CD4-positive, alpha-beta T cell (primary cell): Measurements from ENCODE around the gene OR10P1. TPM values are rescaled to one million over a fixed set of nuclear protein-coding genes. Genes with fewer than 3 reads are reported as not detected.
A peak's percentile ranks its signal among the peaks of the same experiment; 100 is the strongest.
"Not testable (repeated sequence)": the region's sequence is repeated elsewhere in the genome, so short reads cannot be mapped to it uniquely, and the experiment has no call there.

Source experiments
- ATAC-seq: fragments of 200-7000 bp; cut with Tn5 transposase; one replicate; pipeline ENCODE4 v1.10.0; 2022; ENCODE audit warnings: mild to moderate bottlenecking; ENCODE audit not compliant: poor library complexity
- CTCF ChIA-PET: fragments of 350-600 bp; sonication (Branson Sonifier 250); formaldehyde crosslinking; loops from one replicate; lab custom pipeline; 2021; ENCODE audit warnings: antibody characterized with exemption, inconsistent platforms; lab: Charles Lee
- POLR2A ChIA-PET: fragments of 350-600 bp; sonication (Branson Sonifier 250); formaldehyde crosslinking; loops from one replicate; lab custom pipeline; 2021; ENCODE audit warnings: antibody characterized with exemption, inconsistent platforms; lab: Charles Lee
- DNase-seq, 14 experiments: peaks; one replicate each; pipeline ENCODE4 v3.0.0-alpha.2; 2013 to 2020; ENCODE audit warnings: mixed read lengths in 2 of 14
- H3K27ac ChIP-seq, 2 donors: one replicate each; pipeline versions ENCODE4 v1.5.1 to v1.7.0; 2013; ENCODE audit warnings: low read length in 2 of 2, low read depth in 1 of 2, mild to moderate bottlenecking in 1 of 2
- H3K27me3 ChIP-seq, 2 experiments: 1 replicate in 1 of 2; 2 replicates in 1 of 2; pipeline versions ENCODE4 v1.6.1 to v1.7.0; 2013; ENCODE audit warnings: low read length in 2 of 2, control low read depth in 1 of 2, mild to moderate bottlenecking in 1 of 2, moderate library complexity in 1 of 2; ENCODE audit not compliant: insufficient read depth in 2 of 2, control insufficient read depth in 1 of 2
- H3K36me3 ChIP-seq: one replicate; pipeline ENCODE4 v1.6.1; 2013; ENCODE audit warnings: low read length, control low read depth; ENCODE audit not compliant: insufficient read depth
- H3K4me1 ChIP-seq: one replicate; pipeline ENCODE4 v1.6.1; 2013; ENCODE audit warnings: low read length, control low read depth; ENCODE audit not compliant: insufficient read depth
- H3K4me3 ChIP-seq: one replicate; pipeline ENCODE4 v1.5.1; 2013; ENCODE audit warnings: mild to moderate bottlenecking, low read length, moderate library complexity
- H3K9me3 ChIP-seq, 2 experiments: 1 replicate in 1 of 2; 2 replicates in 1 of 2; pipeline versions ENCODE4 v1.6.1 to v1.7.0; 2013; ENCODE audit warnings: low read length in 2 of 2, mild to moderate bottlenecking in 2 of 2, control low read depth in 1 of 2, moderate library complexity in 1 of 2; ENCODE audit not compliant: control insufficient read depth in 1 of 2, insufficient read depth in 1 of 2
- H3K27ac Mint-ChIP-seq: one replicate; pipeline ENCODE4 v1.8.0; 2020; ENCODE audit warnings: mixed read lengths
- H3K27me3 Mint-ChIP-seq: one replicate; pipeline ENCODE4 v1.8.0; 2021; ENCODE audit warnings: mixed read lengths
- H3K36me3 Mint-ChIP-seq: one replicate; pipeline ENCODE4 v1.8.0; 2021; ENCODE audit warnings: low read depth, mixed read lengths
- H3K4me1 Mint-ChIP-seq: one replicate; pipeline ENCODE4 v1.8.0; 2021; ENCODE audit warnings: low read depth, mixed read lengths
- H3K4me3 Mint-ChIP-seq: one replicate; pipeline ENCODE4 v1.8.0; 2020; ENCODE audit warnings: mild to moderate bottlenecking, mixed read lengths
- H3K9me3 Mint-ChIP-seq: one replicate; pipeline ENCODE4 v1.8.0; 2020; ENCODE audit warnings: mixed read lengths
- CTCF ChIP-seq: fragments of 200-600 bp; IDR thresholded peaks from one replicate; pipeline ENCODE4 v1.8.0; 2022; ENCODE audit warnings: antibody characterized with exemption, mild to moderate bottlenecking
- intact Hi-C, 2 experiments: fragments of 100-400 bp; cut with DNase I in 1 of 2; cut with micrococcal nuclease in 1 of 2; formaldehyde crosslinking; loops; one replicate each; pipeline versions ENCODE4 v1.15.1 to v1.9.0; 2023 to 2025; cut with DNase I, micrococcal nuclease
- polyA plus RNA-seq, 2 donors: library from polyadenylated mRNA; unstranded; fragments of 120-200 nt; gene quantifications; one replicate each; pipeline ENCODE4 v1.2.1, GENCODE V29; 2013
- total RNA-seq, 174 experiments: library from RNA in 2 of 174; stranded (reverse) in 2 of 174; gene quantifications; one replicate each; pipeline ENCODE4 v1.2.3 and lab custom pipeline; 2021 to 2026

Gene OR10P1
- total RNA-seq (not detected), total RNA-seq (lab: John Stamatoyannopoulos, UW) (0 to 0.08 (median 0) reads per million in 172 experiments)
- polyA plus RNA-seq (2013, experiment 1 of 2) = not detected
- polyA plus RNA-seq (2013, experiment 2 of 2) = 0.04 TPM

GRCh38 chr12:55636853-55637252 lies at the start of gene OR10P1:
Gene OR10P1 (plus strand): TSS chr12:55636892. CDS start chr12:55636892, 0 bp downstream.
- DNase-seq (no peak), ATAC-seq (no peak)
- H3K27ac ChIP-seq = no peak within 1 kb of the TSS
- peaks cover 9% of the 10 kb centered on the region for H3K4me1 Mint-ChIP-seq
- H3K9me3 Mint-ChIP-seq = no peaks in the 10 kb centered on the region
- peak within 1 kb of the TSS; percentile 59 for H3K27ac Mint-ChIP-seq
- CTCF ChIA-PET = no interaction called here
- H3K4me3 ChIP-seq = no peak within 1 kb of the TSS
- no peaks in the 10 kb centered on the region for H3K36me3 ChIP-seq
- no peaks in the 10 kb centered on the region for H3K36me3 Mint-ChIP-seq
- peaks cover 14% of the 10 kb centered on the region for H3K27me3 Mint-ChIP-seq
- no peak for TF ChIP-seq CTCF
- no peaks in the 10 kb centered on the region for H3K27me3 ChIP-seq
- intact Hi-C loops = no loop called here
- H3K9me3 ChIP-seq = no peaks in the 10 kb centered on the region
- peak within 1 kb of the TSS; percentile 66 for H3K4me3 Mint-ChIP-seq
- H3K4me1 ChIP-seq = peaks cover 24% of the 10 kb centered on the region
- POLR2A ChIA-PET = no interaction called here

GRCh38 chr12:55590152-55590551 lies 46.5 kb upstream of the OR10P1 start:
- H3K27ac Mint-ChIP-seq = not testable (repeated sequence)

DNA sequence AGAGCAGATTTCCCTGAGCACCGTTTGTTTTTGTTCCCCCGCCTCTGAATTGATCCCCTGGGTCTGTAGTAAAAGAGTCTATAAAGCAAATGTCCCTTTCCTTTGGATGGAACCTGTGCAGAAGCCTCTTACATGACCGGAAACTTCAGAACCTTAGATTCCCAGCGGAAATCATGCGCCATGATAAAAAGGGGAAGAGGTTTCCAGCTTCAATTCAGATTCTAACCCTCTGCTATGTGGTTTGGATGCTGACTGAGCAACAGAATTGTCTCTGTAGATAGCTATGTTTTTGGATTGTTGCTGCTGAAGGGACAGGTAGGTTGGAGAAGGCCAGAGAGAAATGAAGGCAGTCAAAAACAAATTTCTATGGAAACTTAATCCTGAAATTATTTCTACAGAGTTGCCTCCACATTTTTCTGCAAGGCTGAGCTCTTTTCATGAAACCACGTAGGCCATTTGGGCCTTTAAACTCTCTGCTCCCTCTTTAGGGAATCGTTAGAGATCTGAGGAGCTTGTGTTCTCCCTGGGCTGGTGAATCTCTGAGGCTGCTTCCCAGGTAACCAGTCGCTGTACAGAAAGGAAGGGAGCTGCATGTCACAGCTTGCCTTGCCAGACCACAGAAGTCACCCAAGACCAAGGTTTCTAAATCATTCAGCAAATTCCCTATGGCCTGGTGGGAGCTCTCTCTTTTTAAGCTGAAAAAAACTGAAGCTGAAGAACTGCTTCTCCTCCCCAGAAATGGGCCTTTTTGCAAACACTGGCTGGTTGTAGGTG lies 28.7 kb upstream of the OR10P1 start:
- no peaks in the 10 kb centered on the region for H3K9me3 Mint-ChIP-seq
- DNase-seq = no peak
- H3K36me3 ChIP-seq = no peaks in the 10 kb centered on the region
- H3K27me3 Mint-ChIP-seq = peaks cover 41% of the 10 kb centered on the region
- intact Hi-C loops = no loop called here
- POLR2A ChIA-PET = no interaction called here
- H3K4me3 Mint-ChIP-seq = no peak overlapping the region
- H3K27ac ChIP-seq = no peak overlapping the region
- H3K4me1 ChIP-seq = no peaks in the 10 kb centered on the region
- no peak overlapping the region for H3K4me3 ChIP-seq
- H3K27me3 ChIP-seq = peaks cover 4 to 9% of the 10 kb centered on the region in 2 experiments
- no peaks in the 10 kb centered on the region for H3K36me3 Mint-ChIP-seq
- H3K27ac Mint-ChIP-seq = no peak overlapping the region
- ATAC-seq = no peak
- no peaks in the 10 kb centered on the region for H3K4me1 Mint-ChIP-seq
- no peak for TF ChIP-seq CTCF
- CTCF ChIA-PET = no interaction called here
- H3K9me3 ChIP-seq = no peaks in the 10 kb centered on the region

More at GRCh38 chr12:55590152-55590551, 46.5 kb upstream of the OR10P1 start:
- H3K4me3 Mint-ChIP-seq, H3K9me3 Mint-ChIP-seq, CTCF ChIA-PET, ATAC-seq, H3K27me3 ChIP-seq, H3K36me3 ChIP-seq, H3K36me3 Mint-ChIP-seq, H3K27ac ChIP-seq, H3K9me3 ChIP-seq, intact Hi-C loops, DNase-seq, H3K4me1 Mint-ChIP-seq, POLR2A ChIA-PET, H3K4me1 ChIP-seq, H3K4me3 ChIP-seq: not testable (repeated sequence)
- H3K27me3 Mint-ChIP-seq = peaks cover 47% of the 10 kb centered on the region
